HG03196 (cell line): ENCODE data around the gene YDJC.
"Not testable (repeated sequence)": the region's sequence is repeated elsewhere in the genome, so short reads cannot be mapped to it uniquely, and the experiment has no call there.

ENCODE experiments used
- ATAC-seq: cut with Tn5 transposase; IDR thresholded peaks from one replicate; pipeline ENCODE4 v1.9.1; 2021; ENCODE audit not compliant: unreplicated experiment

YDJC gene

DNA sequence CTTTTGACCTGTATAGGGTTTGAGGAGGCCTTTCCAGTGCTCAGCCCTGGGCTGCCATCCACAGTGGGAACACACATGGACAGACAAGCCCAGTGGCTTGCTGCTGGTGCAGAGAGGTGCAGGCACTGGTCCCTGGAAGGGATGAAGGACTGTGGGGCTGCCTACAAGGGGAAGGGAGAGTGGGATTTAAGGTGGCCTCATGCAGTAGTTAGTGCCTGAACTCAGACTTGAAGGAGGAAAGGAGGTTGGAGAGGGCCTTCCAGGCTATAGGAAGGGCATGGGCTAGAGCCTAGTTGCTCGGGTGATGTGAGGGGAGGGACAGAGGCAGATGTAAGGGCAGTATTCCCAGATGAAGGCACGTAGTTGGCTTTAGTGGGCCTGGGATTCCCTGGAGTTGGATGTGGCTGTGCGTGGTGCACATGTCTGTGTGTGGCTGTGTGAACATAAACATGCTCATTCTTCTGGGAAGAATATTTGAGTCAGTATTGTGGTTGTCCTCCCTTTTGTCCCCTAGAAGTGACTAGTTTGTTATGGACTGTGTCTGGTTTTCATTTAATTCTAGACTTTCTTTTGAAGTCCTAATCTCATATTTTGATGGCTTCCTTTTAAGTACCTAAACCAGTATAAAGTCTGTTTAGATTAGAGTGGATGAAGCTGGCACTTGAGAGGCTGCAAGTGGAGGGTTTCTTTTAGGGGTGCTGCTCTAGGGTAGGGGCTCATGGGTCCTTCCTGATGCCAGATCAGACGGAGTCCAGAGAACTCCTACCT lies 18.4 kb downstream of the YDJC start:
- no peak for ATAC-seq

DNA sequence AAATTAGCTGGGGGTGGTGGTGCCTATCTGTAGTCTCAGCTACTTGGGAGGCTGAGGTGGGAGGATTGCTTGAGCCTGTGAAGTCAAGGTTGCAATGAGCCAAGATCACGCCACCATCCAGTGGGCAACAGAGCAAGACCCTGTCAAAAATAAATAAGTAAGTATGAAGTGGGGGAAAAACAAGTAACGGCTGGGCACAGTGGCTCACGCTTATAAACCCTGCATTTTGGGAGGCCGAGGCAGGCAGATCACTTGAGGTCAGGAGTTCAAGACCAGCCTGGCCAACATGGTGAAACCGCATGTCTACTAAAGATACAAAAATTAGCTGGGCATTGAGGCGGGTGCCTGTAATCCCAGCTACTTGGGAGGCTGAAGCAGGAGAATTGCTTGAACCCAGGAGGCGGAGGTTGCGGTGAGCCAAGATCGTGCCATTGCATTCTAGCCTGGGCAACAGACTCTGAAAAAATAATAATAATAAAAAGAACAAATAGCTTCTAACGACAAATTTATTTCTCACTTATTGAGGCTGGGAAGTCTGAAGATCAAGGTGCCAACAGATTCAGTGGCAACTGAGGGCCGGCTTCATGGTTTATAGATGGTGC lies 20.2 kb downstream of the YDJC start:
- not testable (repeated sequence) for ATAC-seq

DNA sequence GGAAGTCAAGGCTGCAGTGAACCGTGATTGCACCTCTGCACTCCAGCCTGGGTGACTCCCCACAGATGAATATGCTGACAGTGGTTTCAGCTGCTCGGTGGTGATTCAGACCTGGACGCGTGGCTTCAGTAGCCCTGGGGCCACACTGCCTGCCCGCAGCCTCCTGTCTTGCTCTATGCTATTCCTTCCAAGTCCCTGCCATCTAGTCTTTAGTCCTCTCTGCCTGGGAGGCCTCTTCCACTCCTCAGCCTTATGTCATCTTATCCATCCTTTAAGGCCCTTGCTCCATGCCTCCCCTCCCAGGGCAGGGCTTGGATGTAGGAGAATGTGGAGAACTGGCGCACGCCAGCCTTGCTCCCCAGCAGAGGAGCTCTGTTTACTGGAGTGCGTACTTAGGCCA lies 23.0 kb downstream of the YDJC start:
- no peak for ATAC-seq

DNA sequence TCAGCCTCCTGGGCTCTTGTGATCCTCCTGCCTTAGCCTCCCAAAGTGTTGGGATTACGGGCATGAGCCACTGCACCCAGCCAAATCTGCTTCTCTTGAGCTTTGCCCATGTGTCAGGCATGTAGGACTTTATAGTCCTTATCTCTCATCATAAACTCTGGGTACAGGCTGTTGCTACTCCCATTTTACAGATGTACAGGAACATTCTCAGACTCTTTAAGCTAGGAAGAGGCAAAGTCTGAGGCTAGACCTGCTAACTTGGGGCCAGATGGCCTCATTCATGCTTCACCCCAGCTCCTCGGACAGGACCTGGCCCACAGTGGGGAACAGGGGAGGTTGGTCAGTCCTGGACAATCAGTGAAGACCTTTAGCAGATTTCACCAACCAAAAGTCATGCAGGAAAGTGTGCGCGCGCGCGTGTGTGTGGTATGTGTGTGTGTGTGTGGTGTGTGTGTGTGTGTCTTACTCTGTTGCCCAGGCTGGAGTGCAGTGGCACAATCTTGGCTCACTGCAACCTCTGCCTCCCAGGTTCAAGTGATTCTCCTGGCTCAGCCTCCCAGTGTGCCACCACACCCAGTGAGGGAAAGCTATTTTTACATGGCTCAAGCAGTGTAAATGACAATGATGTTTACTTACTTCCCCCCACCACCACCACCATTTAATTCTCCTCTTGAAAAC lies 23.8 kb downstream of the YDJC start:
- no peak for ATAC-seq

DNA sequence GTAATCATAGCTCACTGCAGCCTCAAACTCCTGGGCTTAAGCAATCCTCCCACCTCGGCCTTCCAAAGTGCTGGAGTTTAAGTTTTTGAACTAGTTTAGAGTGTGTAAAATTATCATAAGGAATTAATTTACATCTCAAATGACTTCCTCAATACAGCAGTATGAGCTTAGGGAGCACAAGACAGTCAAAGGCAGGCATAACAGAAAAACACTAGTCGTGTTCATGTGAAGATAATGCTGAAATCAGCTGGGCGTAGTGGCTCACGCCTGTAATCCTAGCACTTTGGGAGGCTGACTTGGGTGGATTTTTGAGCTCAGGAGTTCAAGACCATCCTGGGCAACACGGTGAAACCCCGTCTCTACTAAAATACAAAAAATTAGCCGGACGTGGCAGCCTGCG lies 25.8 kb downstream of the YDJC start:
- no peak for ATAC-seq

DNA sequence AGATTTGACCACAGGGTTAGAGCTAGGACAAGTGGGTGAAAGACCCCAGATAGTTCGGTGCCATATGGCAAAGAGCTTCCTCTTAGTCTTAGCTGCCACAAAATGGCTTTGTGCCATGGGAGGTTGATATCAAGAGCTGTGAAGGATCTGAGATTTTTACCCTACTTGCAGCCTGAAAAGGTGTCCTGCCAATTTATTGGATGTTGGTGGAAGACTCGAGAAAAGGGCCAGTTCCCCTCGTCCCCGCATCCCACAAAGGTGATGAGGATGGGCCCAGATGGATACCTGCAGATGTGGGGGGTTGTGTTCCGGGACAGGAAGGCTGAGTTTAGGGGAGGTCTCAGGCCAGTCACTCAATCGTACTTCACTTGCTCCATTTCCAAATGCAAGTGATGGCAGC lies 27.2 kb downstream of the YDJC start:
- ATAC-seq = no peak

DNA sequence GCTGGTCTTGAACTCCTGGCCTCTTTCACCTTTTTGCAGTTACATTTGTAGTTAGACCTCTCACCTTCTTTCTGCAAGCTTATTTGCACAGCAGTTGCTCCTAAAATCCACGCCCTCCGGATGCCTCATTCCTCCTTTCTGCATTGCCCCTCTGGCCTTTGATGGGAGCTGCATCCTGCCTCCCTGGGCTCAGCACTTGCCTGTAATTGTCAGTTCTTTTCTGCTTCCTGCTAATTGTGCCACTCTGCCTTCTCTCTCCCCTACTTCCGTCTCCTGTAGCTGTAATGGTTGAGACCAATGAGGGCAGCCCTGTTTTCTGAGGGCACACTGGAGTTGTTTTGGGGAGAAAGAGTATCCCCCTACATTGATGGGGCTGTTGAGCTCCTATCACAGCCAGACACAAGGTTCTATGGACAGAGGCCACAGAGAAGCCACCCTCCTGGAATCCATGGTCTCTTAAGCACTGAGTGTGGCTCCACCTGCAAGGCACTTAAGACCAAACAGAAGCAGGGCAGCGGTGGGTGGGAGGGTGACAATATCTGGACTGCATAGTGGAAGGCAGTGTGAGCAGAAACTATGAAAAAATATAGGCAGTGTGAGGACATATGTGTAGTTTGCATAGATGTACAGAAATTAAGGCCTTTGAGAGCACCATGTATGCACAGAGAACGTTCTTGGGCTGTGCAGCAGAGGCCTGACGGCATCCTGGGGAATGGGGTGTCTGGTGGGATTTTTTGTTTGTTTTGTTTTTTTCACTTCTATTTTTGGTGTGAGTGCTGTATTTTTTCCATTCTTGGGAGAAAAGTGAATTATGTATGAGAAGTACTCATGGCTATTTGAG lies 30.5 kb downstream of the YDJC start:
- no peak for ATAC-seq

DNA sequence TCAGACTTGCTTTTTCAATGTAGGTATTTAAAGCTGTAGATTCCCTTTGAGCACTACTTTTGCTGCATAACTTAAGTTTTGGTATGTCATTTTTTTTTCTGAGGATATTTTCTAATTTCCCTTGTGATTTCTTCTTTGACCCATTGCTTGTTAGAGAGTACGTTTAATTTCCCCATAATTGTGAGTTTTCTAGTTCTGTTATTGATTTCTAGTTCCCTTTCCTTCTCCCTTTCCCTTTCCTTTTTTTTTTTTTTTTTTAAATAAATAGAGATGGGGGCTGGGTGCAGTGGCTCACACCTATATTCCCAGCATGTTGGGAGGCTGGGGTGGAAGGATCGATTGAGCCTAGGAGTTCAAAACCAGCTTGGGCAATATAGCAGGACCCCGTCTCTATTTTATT lies 31.5 kb downstream of the YDJC start:
- ATAC-seq = no peak

DNA sequence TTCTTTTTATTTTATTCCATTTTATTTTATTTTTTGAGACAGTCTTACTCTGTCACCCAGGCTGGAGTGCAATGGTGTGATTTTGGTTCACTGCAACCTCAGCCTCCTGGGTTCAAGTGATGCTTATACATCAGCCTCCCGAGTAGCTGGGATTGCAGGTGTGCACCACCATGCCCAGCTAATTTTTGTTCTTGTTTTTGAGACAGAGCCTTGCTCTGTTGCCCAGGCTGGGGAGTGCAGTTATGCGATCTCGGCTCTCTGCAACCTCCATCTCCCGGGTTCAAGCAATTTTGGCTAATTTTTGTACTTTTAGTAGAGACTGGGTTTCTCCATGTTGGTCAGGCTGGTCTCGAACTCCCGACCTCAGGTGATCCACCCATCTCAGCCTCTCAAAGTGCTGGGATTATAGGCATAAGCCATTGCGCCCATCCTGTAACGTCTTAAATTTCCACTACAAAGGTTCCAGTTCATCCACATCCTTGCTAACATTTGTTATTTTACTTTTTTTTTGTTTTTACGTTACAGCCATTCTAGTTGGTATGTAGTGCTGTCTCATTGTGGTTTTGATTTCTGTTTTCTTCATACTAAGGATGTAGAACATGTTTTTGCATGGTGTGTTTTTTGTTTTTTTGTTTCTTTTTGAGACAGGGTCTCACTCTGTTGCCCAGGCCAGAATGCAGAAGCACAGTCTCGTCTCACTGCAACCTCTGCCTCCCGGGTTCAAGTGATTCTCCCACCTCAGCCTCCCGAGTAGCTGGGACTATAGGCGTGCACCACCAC lies 33.3 kb downstream of the YDJC start:
- not testable (repeated sequence) for ATAC-seq

DNA sequence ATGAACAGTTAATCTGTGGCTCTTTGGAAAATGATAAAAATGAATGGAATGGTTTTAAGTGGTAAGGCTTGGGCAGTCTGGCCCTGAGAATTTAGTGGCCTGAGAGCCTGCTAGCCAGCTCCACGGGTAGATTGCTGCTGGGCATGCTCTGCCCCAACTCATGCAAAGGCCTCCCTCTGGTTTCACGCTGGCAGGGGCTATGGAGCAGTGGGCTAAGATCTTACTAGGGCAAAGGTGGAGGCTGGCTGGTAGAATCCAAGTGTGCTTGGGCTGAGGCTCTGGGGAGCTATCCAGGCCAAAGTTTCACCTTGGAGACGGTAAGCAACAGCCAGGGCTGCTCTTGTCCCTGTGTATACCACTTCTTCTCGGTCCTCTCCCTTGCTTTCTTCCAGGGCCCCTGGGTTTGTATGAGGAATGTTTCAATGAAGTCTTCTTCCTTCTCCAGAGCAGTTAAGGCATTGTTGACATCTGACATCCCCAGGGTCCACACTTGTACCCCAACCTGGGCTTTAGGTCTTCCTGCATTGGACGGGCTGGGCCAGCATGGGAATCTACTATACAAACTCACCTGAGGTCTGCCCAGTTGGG lies 34.9 kb downstream of the YDJC start:
- no peak for ATAC-seq

DNA sequence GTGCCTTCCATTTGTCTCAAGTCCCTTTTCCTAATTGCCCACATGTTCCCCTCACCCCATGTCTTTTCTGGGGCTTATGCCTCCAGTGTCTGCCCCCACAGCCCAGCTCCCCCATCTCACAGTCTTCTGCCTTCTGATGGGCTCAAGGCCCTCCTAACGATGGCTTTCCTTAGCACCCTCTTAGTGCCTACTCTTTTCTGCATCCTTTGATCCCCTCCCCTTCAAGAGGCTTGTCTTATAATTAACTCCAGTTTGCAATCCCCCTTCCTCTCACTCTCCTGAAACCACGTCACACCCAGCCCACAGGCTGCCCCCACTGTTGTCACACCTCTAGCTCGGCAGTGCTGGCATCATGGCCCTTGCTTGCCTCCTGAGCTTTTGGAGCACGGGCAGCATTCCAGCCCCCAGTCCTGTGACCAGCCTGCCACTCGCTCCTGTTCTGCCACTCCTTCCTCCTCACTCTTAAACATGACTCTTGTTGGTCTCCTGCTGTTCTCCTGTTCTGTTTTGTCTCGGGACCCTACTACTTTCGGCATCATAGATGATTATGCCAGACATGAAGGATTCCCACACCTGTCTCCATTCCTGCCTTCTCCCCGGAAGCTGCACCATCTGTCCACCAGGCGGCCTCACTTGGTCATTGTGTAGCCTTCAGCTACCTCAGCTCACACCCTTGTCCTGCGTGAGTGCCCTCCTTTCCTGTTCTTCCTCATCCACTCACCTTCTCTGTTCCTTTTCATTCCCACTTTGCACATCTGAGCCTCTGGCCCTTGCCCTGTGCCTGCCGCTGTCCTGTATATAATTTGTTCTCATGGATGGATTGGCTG lies 36.2 kb downstream of the YDJC start:
- no peak for ATAC-seq

DNA sequence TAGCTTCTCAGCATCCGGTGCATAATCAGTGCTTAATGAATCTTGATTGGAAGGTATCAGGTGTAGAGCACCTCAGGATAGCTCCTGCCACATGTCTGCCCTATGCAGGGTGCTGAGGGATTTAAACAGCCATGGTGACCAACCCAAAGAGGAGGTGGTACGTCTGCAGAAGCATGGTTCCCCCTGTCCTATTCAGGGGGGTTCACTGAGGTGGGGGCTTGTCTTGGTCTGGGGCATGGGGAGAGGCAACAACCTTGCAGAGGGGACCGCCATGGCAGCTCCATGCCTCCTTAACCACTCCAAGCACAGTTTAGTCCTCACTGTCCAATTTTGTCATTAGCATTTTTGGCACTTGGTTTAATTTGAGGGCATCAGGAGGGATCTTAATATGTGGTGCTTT lies 37.4 kb downstream of the YDJC start:
- ATAC-seq = no peak

DNA sequence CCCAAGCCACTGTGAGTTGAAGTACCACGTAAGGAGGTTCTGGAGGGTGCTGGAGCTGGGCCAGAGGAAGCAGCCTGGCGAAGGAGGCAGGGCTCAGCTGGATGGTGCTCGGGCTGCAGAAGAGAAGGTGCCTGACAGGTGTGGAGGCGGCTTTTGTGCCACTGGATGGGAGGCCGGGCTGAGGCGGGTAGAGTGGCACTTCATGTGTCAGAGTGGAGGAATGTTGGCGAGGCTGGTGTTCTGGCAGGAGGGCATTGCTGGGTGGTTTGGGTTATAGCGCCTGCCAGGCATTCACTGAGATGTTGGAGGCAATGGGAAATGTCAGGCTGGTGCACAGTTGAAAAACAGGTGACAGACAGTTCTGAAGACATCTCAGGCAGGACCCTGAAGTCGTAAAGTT lies 38.1 kb downstream of the YDJC start:
- no peak for ATAC-seq

DNA sequence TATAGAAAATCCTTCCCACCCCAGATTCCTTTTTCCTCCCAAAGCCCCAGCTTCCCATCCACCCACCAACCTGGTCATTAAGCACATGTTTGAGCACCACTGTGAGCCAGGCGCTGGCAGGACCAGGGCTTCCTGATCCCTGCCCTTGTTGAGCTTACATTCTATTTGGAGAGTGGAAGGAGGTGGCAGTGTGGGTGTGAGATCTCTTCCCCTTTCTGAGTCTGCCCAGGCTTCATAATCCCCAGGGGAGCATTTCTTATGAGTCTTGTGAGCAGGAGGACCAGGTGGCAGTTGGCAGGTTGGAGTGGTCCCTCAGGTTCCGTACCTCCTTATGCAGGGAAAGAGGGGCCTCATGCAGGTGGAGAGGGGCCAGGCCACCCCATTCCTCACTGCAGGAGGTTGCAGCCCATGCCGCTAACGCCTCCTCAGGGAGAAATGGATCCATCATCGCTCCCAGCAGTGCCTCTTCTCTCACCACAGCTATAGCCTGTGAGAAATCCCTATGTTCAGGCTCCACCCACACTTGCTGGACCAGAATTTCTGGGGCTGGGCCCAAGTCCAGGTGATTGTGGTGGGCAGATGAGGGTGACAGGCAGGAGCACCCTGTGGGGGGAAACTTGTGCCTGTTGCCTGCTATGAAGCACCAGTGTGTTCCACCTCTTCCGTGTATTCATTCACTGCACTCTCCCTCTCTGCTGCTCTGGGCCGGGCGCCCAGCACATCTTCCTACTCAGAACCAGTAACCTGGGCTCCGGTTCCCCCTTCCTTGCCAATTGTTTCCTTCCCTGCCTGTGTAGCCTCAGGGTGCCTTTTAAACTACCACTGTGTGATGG lies 38.8 kb downstream of the YDJC start:
- no peak for ATAC-seq

DNA sequence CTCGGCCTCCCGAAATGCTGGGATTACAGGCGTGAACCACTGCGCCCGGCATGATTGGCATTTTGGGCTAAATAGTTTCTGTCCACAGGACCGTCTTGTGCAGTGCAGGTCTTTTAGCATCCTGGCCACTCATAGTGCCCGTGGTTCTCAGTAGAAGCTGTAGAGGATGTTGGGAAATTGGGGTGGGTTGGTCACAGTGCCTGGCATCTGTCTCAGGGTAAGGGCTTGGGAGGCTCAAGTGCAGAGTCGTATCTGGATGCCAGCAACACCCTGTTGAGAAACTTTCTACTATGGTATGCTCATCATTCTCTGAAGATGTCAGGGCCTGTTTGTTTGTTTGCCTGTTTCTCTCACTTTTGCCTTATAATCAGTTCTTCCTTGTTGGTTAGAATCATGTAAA lies 40.4 kb downstream of the YDJC start:
- ATAC-seq = no peak

DNA sequence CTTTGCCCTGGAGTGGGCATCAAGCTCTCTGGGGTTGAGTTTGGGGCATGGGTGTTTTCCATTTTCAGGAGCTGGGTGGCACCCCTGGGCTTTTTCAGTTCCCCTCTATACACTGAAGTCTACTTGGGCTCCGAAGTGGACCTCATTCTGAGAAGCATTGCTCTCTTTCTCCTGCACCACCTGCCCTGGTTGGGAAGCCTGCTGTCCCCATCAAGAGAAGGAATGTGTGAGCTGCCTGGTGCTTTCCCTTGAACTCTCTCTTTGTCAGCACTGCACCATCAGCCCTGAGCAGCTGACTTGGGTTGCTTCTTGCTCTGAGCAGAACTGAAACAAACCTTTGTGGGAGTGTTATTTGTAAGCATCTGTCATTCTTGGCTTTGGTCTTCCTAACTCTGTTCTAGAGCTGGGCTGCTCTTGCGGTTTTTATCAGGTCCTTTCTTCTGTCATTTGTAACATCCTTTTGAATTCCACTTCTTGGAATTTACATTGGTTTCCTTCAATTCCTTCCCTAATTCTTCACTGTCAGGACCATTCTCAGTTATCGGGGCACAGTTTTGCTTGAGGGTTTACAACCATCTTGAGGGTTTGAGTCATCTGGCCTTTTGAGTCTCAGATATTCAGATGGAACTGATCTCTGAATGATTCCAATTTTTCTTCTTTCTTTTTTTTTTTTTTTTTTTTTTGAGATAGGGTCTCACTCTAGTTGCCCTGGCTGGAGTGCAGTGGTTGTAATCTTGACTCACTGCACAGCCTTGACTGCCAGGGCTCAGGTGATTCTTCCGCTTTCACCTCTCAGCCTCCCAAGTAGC lies 41.8 kb downstream of the YDJC start:
- ATAC-seq = peak; percentile 77

DNA sequence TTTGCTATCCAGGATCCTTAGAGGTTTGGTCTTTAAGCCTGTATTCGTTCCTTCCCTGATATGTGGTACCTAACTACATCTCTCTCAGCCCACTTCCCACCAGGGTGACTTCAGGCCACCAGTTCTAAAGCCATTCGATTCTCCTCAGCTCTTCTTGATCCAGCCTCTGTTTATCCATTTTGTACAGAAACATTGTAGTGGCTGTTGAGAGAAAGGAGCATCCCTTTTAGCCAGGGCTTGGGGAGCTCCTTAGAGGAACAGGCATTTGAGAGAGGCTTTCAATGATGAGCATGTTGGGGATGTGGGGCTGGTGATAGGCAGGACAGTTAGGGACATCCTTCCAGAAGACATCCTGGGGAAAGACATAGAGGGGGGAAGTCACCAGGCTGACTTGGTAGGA lies 44.4 kb downstream of the YDJC start:
- no peak for ATAC-seq
